Nephron progenitor cell (in vitro differentiated cells): ENCODE results near the gene KMT2D.

Experiments
- DNase-seq: peaks from one replicate; pipeline ENCODE4 v3.0.0; 2021
- H3K27ac Mint-ChIP-seq: 2 replicates; pipeline ENCODE4 v1.8.0; 2021; ENCODE audit warnings: mild to moderate bottlenecking, moderate library complexity, mixed read lengths
- H3K27me3 Mint-ChIP-seq: 2 replicates; pipeline ENCODE4 v1.8.0; 2021; ENCODE audit warnings: mild to moderate bottlenecking, low read depth, mixed read lengths; ENCODE audit not compliant: poor library complexity
- H3K36me3 Mint-ChIP-seq: 2 replicates; pipeline ENCODE4 v1.8.0; 2021; ENCODE audit warnings: low read depth, mixed read lengths
- H3K4me1 Mint-ChIP-seq: 2 replicates; pipeline ENCODE4 v1.8.0; 2021; ENCODE audit warnings: mixed read lengths
- H3K4me3 Mint-ChIP-seq: 2 replicates; pipeline ENCODE4 v1.8.0; 2021; ENCODE audit warnings: mild to moderate bottlenecking, moderate library complexity, mixed read lengths
- H3K9me3 Mint-ChIP-seq: 2 replicates; pipeline ENCODE4 v1.8.0; 2021; ENCODE audit warnings: mild to moderate bottlenecking, moderate library complexity, mixed read lengths
- CTCF ChIP-seq: fragments of 200-600 bp; sonication (generic); IDR thresholded peaks from 2 replicates; pipeline ENCODE4 v1.5.0; 2021; ENCODE audit warnings: antibody characterized with exemption

KMT2D gene

GRCh38 chr12:49060237-49061156 is at the start of gene KMT2D:
TSS of gene KMT2D (minus strand) at chr12:49060794. CDS start at chr12:49055324, 5,470 bp downstream.
- peaks cover 51% of the 10 kb centered on the region for H3K4me1 Mint-ChIP-seq
- DNase-seq = peak; percentile 91
- H3K4me3 Mint-ChIP-seq = peak within 1 kb of the TSS; percentile 96
- H3K27ac Mint-ChIP-seq = peak within 1 kb of the TSS; percentile 98
- H3K36me3 Mint-ChIP-seq = peaks cover 6% of the 10 kb centered on the region
- H3K27me3 Mint-ChIP-seq = no peaks in the 10 kb centered on the region
- H3K9me3 Mint-ChIP-seq = no peaks in the 10 kb centered on the region
- TF ChIP-seq CTCF = no peak

GRCh38 chr12:49109641-49110463 is 49.3 kb upstream of the KMT2D start:
- Mint-ChIP-seq H3K27ac (peak overlapping the region; percentile 98), H3K4me3 (peak overlapping the region; percentile 95), H3K4me1 (peaks cover 38% of the 10 kb centered on the region), H3K27me3 (peaks cover 6% of the 10 kb centered on the region), H3K9me3 (peaks cover 27% of the 10 kb centered on the region), H3K36me3 (no peaks in the 10 kb centered on the region)
- TF ChIP-seq CTCF = no peak
- DNase-seq = peak; percentile 45

- peak overlapping the region; percentile 74 for H3K27ac Mint-ChIP-seq
- peaks cover 27% of the 10 kb centered on the region for H3K9me3 Mint-ChIP-seq
- H3K4me3 Mint-ChIP-seq = peak overlapping the region; percentile 95
- no peak for DNase-seq
- H3K4me1 Mint-ChIP-seq = peaks cover 38% of the 10 kb centered on the region
- H3K36me3 Mint-ChIP-seq = peaks cover 6% of the 10 kb centered on the region
- peaks cover 3% of the 10 kb centered on the region for H3K27me3 Mint-ChIP-seq
- TF ChIP-seq CTCF = no peak
These were observed 48.4 kb upstream of the KMT2D start for GRCh38 chr12:49108958-49109404.

GRCh38 chr12:49105504-49106084 is 45.0 kb upstream of the KMT2D start:
- no peaks in the 10 kb centered on the region for H3K9me3 Mint-ChIP-seq
- H3K4me1 Mint-ChIP-seq = peaks cover 30% of the 10 kb centered on the region
- H3K36me3 Mint-ChIP-seq = peaks cover 26% of the 10 kb centered on the region
- H3K27me3 Mint-ChIP-seq = no peaks in the 10 kb centered on the region
- H3K27ac Mint-ChIP-seq = no peak overlapping the region
- no peak overlapping the region for H3K4me3 Mint-ChIP-seq
- no peak for TF ChIP-seq CTCF
- DNase-seq = no peak

GRCh38 chr12:49104822-49105221 is 44.2 kb upstream of the KMT2D start:
- Mint-ChIP-seq H3K27me3 (no peaks in the 10 kb centered on the region), H3K9me3 (no peaks in the 10 kb centered on the region), H3K4me3 (no peak overlapping the region), H3K36me3 (peaks cover 34% of the 10 kb centered on the region), H3K4me1 (peaks cover 24% of the 10 kb centered on the region), H3K27ac (no peak overlapping the region)
- no peak for TF ChIP-seq CTCF
- DNase-seq = no peak
